ENCODE measurements around the gene TEPSIN. TPM values are rescaled to one million over a fixed set of nuclear protein-coding genes. Genes with fewer than 3 reads are reported as not detected.

The TEPSIN gene
- total and polyA plus RNA-seq, 9 donors = 8.9 to 19.3 (median 13.8) TPM

DNA sequence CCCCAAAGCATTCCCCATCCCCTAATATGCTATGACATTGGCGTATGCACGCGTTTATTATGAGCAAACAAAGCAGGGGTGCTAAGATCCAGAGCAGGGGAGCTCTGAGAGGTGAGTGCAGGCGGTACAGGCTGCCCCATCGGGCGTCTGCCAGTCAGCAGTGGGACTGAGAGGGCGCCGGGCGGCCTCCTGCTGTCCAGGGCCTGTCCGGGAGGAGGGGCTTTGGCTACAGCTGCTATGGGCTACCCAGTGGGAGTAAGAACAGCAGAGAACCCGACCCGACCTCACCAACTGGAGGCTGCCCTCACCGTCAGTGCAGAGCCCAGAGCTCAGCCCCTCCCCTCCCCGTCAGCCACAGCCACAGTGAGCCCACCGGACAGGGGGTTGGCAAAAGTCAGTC is 54.3 kb downstream of the TEPSIN start:
- Histone ChIP-seq H3K4me1 (ENCODE audit: control insufficient read depth, insufficient read depth, low read length) (peaks cover 37% of the 10 kb centered on the region), H3K36me3 (ENCODE audit: control insufficient read depth, insufficient read depth, low read length) (peaks cover 10% of the 10 kb centered on the region), H3K27me3 (ENCODE audit: control insufficient read depth, insufficient read depth, low read length) (peaks cover 3% of the 10 kb centered on the region), H3K27ac (ENCODE audit: low read length) (peak overlapping the region; percentile 44), H3K4me3 (ENCODE audit: low read length) (no peak overlapping the region), H3K9me3 (replicated peaks; ENCODE audit: control insufficient read depth, low read depth, low read length) (no peaks in the 10 kb centered on the region)
- WGBS (ENCODE audit: insufficient coverage) = 36% methylated on average over 14 of the region's 15 CpGs
- peak; percentile 74 for DNase-seq

DNA sequence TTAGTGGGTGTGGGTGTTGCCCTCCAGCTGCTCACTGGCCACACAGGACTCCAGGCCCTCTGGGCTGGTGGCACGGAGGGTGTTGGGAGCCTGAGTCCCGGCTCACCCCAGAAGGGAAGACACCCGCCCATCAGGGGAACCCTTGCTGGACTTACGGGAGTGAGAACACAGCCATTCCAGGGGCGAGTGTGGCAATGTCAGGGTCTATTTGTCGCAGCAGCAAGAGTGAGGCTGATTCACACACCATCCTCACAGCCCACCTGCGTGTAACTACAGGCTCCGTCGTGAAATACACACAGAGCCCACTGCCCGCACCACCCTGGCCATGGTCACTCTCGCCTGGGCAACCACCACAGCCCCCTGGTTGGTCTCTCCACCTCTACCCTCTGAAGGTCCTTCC is 55.0 kb downstream of the TEPSIN start:
- 99% methylated on average over 11 of the region's 11 CpGs for WGBS (ENCODE audit: insufficient coverage)
- no peaks in the 10 kb centered on the region for H3K9me3 ChIP-seq (replicated peaks; ENCODE audit: control insufficient read depth, low read depth, low read length)
- H3K27ac ChIP-seq (ENCODE audit: low read length) = no peak overlapping the region
- peaks cover 45% of the 10 kb centered on the region for H3K4me1 ChIP-seq (ENCODE audit: control insufficient read depth, insufficient read depth, low read length)
- no peak overlapping the region for H3K4me3 ChIP-seq (ENCODE audit: low read length)
- peaks cover 3% of the 10 kb centered on the region for H3K27me3 ChIP-seq (ENCODE audit: control insufficient read depth, insufficient read depth, low read length)
- peaks cover 3% of the 10 kb centered on the region for H3K36me3 ChIP-seq (ENCODE audit: control insufficient read depth, insufficient read depth, low read length)
- DNase-seq = no peak

DNA sequence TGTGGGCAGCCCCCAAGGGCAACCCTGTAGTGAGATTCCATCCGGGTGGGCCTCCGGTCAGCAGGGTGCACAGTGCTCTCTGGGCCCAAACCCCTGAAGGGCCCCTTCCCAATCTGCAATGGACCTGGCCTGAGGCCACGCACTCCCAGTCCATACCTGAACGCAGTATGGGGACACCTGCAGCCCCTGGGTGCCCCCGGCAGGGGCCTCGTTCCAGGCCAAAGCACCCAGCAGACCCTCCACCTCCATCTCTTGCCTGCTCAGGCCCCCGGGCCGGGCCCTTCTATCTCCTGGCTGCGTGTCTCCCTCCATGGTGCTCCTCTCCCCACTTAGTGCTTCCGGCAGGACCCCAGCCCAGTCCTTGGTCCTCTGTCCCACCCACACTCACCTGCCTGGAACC is 55.5 kb downstream of the TEPSIN start:
- Histone ChIP-seq H3K36me3 (ENCODE audit: control insufficient read depth, insufficient read depth, low read length) (no peaks in the 10 kb centered on the region), H3K4me1 (ENCODE audit: control insufficient read depth, insufficient read depth, low read length) (peaks cover 50% of the 10 kb centered on the region), H3K9me3 (replicated peaks; ENCODE audit: control insufficient read depth, low read depth, low read length) (no peaks in the 10 kb centered on the region), H3K4me3 (ENCODE audit: low read length) (no peak overlapping the region), H3K27me3 (ENCODE audit: control insufficient read depth, insufficient read depth, low read length) (peaks cover 3% of the 10 kb centered on the region), H3K27ac (ENCODE audit: low read length) (no peak overlapping the region)
- 92% methylated on average over 10 of the region's 10 CpGs for WGBS (ENCODE audit: insufficient coverage)
- no peak for DNase-seq

DNA sequence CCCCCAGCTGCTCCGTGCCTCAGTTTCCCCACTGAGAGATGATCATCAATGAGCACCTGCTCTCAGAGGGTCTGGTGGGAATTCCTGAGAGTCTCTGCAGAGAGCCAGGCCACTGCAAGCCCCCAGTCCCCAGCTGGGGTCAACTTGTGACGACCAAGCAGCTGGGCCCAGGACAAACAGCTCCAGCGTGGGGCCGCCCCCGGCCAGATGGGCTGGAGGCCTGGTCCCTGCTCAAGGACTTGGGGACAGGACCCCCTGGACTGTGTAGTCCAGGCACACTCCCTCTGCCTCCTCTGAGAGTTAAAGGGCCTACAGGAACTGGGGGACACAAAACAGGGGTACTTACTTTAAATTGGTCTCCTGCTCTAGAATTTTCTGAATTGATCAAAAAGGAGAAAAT is 56.3 kb downstream of the TEPSIN start:
- H3K27ac ChIP-seq (ENCODE audit: low read length) = no peak overlapping the region
- DNase-seq = no peak
- H3K9me3 ChIP-seq (replicated peaks; ENCODE audit: control insufficient read depth, low read depth, low read length) = no peaks in the 10 kb centered on the region
- 52% methylated on average over 5 of the region's 5 CpGs for WGBS (ENCODE audit: insufficient coverage)
- no peaks in the 10 kb centered on the region for H3K36me3 ChIP-seq (ENCODE audit: control insufficient read depth, insufficient read depth, low read length)
- H3K4me3 ChIP-seq (ENCODE audit: low read length) = no peak overlapping the region
- peaks cover 3% of the 10 kb centered on the region for H3K27me3 ChIP-seq (ENCODE audit: control insufficient read depth, insufficient read depth, low read length)
- peaks cover 55% of the 10 kb centered on the region for H3K4me1 ChIP-seq (ENCODE audit: control insufficient read depth, insufficient read depth, low read length)

DNA sequence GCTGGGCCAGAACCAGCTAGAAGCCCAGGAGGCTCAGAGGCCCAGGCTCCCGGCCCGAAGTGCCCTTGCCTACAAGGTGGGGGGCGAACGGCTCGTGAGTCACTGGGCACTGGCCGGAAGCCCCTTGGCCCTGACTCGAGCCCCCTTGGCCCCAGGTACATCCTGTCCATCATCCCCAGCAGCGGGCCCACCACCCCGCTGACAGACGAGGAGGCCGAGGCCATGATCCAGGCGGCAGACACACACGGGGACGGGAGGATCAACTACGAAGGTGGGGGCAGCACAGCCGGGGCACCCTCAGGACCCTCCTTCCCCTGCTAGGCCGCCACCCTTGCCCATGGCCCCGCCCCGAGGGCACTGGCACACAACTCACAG is 57.1 kb downstream of the TEPSIN start:
- WGBS (ENCODE audit: insufficient coverage) = 85% methylated on average over 9 of the region's 19 CpGs
- H3K4me1 ChIP-seq (ENCODE audit: control insufficient read depth, insufficient read depth, low read length) = peaks cover 55% of the 10 kb centered on the region

DNA sequence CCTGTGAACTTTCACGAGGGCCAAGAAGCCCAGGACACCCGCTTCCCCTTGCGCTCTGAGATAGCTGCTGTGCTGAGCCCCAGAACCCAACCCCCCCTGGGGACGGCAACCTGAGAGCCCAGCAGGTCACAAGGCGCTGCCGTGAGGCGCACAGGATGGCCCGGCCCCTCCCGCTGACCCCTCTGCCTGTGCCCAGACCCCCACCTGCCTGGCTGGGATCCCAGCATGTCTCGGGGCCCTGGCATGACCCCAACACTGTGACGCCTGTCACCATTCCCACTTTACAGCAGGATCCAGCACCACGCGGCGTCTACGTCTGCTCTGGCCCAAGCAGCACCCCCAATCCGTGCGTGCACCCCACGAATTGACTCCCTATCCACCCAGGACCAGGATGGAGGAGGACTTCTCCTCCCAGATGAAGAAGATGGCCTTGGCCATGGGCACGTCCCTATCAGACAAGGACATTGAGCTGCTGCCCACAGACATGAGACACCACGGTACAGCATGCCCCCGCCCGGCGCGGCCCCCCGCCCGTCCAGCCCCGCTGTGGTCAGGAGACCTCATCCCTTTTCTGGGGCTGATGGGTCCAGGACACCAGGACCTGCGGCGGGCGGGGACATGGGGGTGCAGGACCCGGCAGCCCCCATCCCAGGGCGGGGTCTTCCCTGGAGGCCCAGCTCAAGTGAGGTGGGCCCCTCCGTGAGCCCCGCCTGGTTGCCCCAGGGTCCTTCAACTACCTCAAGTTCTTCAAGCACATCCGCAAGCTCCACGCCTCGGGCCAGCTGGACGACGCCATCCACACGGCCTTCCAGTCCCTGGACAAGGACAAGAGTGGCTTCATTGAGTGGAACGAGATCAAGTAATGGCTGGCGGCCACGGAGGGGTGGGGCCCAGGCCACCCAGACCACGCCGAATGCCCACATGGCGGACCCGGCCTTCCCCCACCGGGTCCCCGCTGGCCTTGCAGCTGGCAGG is 57.7 kb downstream of the TEPSIN start:
- Histone ChIP-seq H3K27me3 (ENCODE audit: control insufficient read depth, insufficient read depth, low read length) (peaks cover 3% of the 10 kb centered on the region), H3K36me3 (ENCODE audit: control insufficient read depth, insufficient read depth, low read length) (no peaks in the 10 kb centered on the region), H3K4me1 (ENCODE audit: control insufficient read depth, insufficient read depth, low read length) (peaks cover 55% of the 10 kb centered on the region), H3K9me3 (replicated peaks; ENCODE audit: control insufficient read depth, low read depth, low read length) (no peaks in the 10 kb centered on the region), H3K4me3 (ENCODE audit: low read length) (no peak overlapping the region), H3K27ac (ENCODE audit: low read length) (no peak overlapping the region)
- WGBS (ENCODE audit: insufficient coverage) = 90% methylated on average over 45 of the region's 49 CpGs
- no peak for DNase-seq

More for the DNA sequence above, 57.1 kb downstream of the TEPSIN start:
- Histone ChIP-seq H3K9me3 (replicated peaks; ENCODE audit: control insufficient read depth, low read depth, low read length) (no peaks in the 10 kb centered on the region), H3K27ac (ENCODE audit: low read length) (no peak overlapping the region), H3K27me3 (ENCODE audit: control insufficient read depth, insufficient read depth, low read length) (peaks cover 3% of the 10 kb centered on the region), H3K36me3 (ENCODE audit: control insufficient read depth, insufficient read depth, low read length) (no peaks in the 10 kb centered on the region), H3K4me3 (ENCODE audit: low read length) (no peak overlapping the region)
- DNase-seq = no peak

DNA sequence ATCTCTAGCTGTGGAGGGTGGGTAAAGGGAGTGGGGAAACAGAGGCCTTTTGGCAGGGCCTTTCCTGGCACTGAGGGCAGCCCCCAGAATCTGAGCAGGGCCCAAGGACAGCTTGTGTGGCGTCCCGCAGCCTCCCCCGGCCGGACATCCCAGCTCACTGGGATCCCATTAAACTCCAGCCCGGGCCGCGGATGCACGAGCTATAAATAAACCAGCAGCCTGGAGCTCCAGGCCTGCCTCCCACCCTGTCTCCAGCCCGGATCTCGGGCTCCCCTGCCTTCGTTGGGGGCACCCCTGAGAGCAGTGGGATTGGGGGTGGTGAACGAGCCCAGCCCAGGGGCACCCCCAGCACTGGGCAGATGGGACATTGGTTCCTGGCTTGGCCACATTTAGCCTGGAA is 59.0 kb downstream of the TEPSIN start:
- Histone ChIP-seq H3K36me3 (ENCODE audit: control insufficient read depth, insufficient read depth, low read length) (no peaks in the 10 kb centered on the region), H3K4me1 (ENCODE audit: control insufficient read depth, insufficient read depth, low read length) (peaks cover 49% of the 10 kb centered on the region), H3K27me3 (ENCODE audit: control insufficient read depth, insufficient read depth, low read length) (peaks cover 3% of the 10 kb centered on the region), H3K4me3 (ENCODE audit: low read length) (no peak overlapping the region), H3K27ac (ENCODE audit: low read length) (peak overlapping the region; percentile 60), H3K9me3 (replicated peaks; ENCODE audit: control insufficient read depth, low read depth, low read length) (peaks cover 6% of the 10 kb centered on the region)
- 43% methylated on average over 4 of the region's 12 CpGs for WGBS (ENCODE audit: insufficient coverage)
- peak; percentile 66 for DNase-seq

DNA sequence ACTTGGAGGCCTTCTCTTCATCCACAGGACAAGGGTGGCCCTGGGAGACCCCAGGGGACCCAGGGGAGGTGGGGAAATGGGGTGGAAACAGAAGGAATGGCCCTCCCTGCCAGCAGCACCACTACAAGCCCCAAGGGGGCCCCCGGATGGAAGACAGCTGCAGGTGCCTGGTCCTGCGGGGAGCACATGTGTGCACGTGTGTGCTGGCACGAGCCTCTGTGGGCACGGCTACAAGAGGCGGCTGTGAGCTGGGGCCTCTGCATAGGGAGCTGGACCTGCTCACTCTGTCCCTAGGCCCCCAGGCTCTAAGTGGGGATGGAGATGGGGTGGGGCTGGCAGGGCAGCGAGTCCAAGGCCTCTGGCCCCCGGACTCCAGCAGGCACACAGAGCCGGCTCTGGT is 59.6 kb downstream of the TEPSIN start:
- peaks cover 3% of the 10 kb centered on the region for H3K27me3 ChIP-seq (ENCODE audit: control insufficient read depth, insufficient read depth, low read length)
- H3K36me3 ChIP-seq (ENCODE audit: control insufficient read depth, insufficient read depth, low read length) = no peaks in the 10 kb centered on the region
- H3K4me3 ChIP-seq (ENCODE audit: low read length) = no peak overlapping the region
- H3K27ac ChIP-seq (ENCODE audit: low read length) = peak overlapping the region; percentile 60
- DNase-seq = peak; percentile 51
- H3K4me1 ChIP-seq (ENCODE audit: control insufficient read depth, insufficient read depth, low read length) = peaks cover 42% of the 10 kb centered on the region
- 27% methylated on average over 6 of the region's 9 CpGs for WGBS (ENCODE audit: insufficient coverage)
- peaks cover 6% of the 10 kb centered on the region for H3K9me3 ChIP-seq (replicated peaks; ENCODE audit: control insufficient read depth, low read depth, low read length)

Other genes starting within 250 kb of the TEPSIN start
- gene CHMP6, start 247.2 kb downstream of the TEPSIN start, total RNA-seq = 7.8 TPM
- 10 to 100 TPM; 21.6 to 32.1 (median 25.6) TPM for gene CHMP6, start 247.2 kb downstream of the TEPSIN start, polyA plus RNA-seq (ENCODE audit: insufficient read depth in 1 of 8, insufficient read length in 8 of 8, low replicate concordance in 1 of 8)
- 14.4 TPM for gene BAIAP2, start 203.9 kb downstream of the TEPSIN start, total RNA-seq
- gene BAIAP2, start 203.9 kb downstream of the TEPSIN start, polyA plus RNA-seq (ENCODE audit: insufficient read depth in 1 of 8, insufficient read length in 8 of 8, low replicate concordance in 1 of 8) = 10 to 100 TPM; 11.6 to 24.7 (median 17.2) TPM
- gene PVALEF, start 73.5 kb downstream of the TEPSIN start, total RNA-seq = 1.2 TPM
- gene PVALEF, start 73.5 kb downstream of the TEPSIN start, polyA plus RNA-seq (ENCODE audit: insufficient read depth in 1 of 8, insufficient read length in 8 of 8, low replicate concordance in 1 of 8) = 1 to 10 TPM in 3 of 8 donors, under 1 TPM in 5; 0.21 to 1.4 (median 0.97) TPM
- gene AATK, start 72.8 kb downstream of the TEPSIN start, total RNA-seq = 6.3 TPM
- 10 to 100 TPM in 4 of 8 donors, 1 to 10 TPM in 4; 7.8 to 18.1 (median 11.3) TPM for gene AATK, start 72.8 kb downstream of the TEPSIN start, polyA plus RNA-seq (ENCODE audit: insufficient read depth in 1 of 8, insufficient read length in 8 of 8, low replicate concordance in 1 of 8)
- gene CEP131, start 16.1 kb downstream of the TEPSIN start, total RNA-seq = 8.3 TPM
- gene CEP131, start 16.1 kb downstream of the TEPSIN start, polyA plus RNA-seq (ENCODE audit: insufficient read depth in 1 of 8, insufficient read length in 8 of 8, low replicate concordance in 1 of 8) = 10 to 100 TPM; 12.4 to 16.4 (median 13.6) TPM
- gene NDUFAF8, start 263 bp upstream of the TEPSIN start, total RNA-seq = 69.7 TPM
- gene NDUFAF8, start 263 bp upstream of the TEPSIN start, polyA plus RNA-seq (ENCODE audit: insufficient read depth in 1 of 8, insufficient read length in 8 of 8, low replicate concordance in 1 of 8) = 10 to 100 TPM; 36.3 to 55.8 (median 49.6) TPM
- gene SLC38A10, start 56.3 kb upstream of the TEPSIN start, total RNA-seq = 36.7 TPM
- 10 to 100 TPM; 40.7 to 60.1 (median 53.1) TPM for gene SLC38A10, start 56.3 kb upstream of the TEPSIN start, polyA plus RNA-seq (ENCODE audit: insufficient read depth in 1 of 8, insufficient read length in 8 of 8, low replicate concordance in 1 of 8)
- gene BAHCC1, start 156.4 kb upstream of the TEPSIN start, total RNA-seq = 6.9 TPM
- 10 to 100 TPM in 7 of 8 donors, 1 to 10 TPM in 1; 8.5 to 17.4 (median 15.6) TPM for gene BAHCC1, start 156.4 kb upstream of the TEPSIN start, polyA plus RNA-seq (ENCODE audit: insufficient read depth in 1 of 8, insufficient read length in 8 of 8, low replicate concordance in 1 of 8)

Measured in muscle of leg (tissue), 11 donors.